Liver (tissue), 9 donors: Measurements from ENCODE around the gene MEGF11. TPM values are rescaled to one million over a fixed set of nuclear protein-coding genes. Genes with fewer than 3 reads are reported as not detected.

Experiments
- DNase-seq: peaks from one replicate; pipeline ENCODE4 v3.0.0-alpha.2; 2017; ENCODE audit warnings: low spot score
- H3K27ac ChIP-seq, 2 donors: one replicate each; pipeline ENCODE4 v1.7.0; 2013; ENCODE audit warnings: inconsistent platforms in 2 of 2, low read length in 2 of 2, control low read depth in 1 of 2, low read depth in 1 of 2, mild to moderate bottlenecking in 1 of 2
- H3K27me3 ChIP-seq, 4 donors: one replicate each; pipeline versions ENCODE4 v1.6.1 to v1.7.0; 2013; ENCODE audit warnings: low read length in 3 of 4, inconsistent platforms in 1 of 4, mild to moderate bottlenecking in 1 of 4, moderate library complexity in 1 of 4; ENCODE audit not compliant: control insufficient read depth in 4 of 4, insufficient read depth in 4 of 4
- H3K36me3 ChIP-seq, 4 donors: one replicate each; pipeline versions ENCODE4 v1.6.1 to v1.7.0; 2013; ENCODE audit warnings: low read length in 3 of 4, mild to moderate bottlenecking in 3 of 4, low read depth in 1 of 4, moderate library complexity in 1 of 4; ENCODE audit not compliant: control insufficient read depth in 4 of 4, insufficient read depth in 3 of 4
- H3K4me1 ChIP-seq, 4 donors: one replicate each; pipeline versions ENCODE4 v1.6.1 to v1.7.0; 2013; ENCODE audit warnings: low read length in 3 of 4, mild to moderate bottlenecking in 3 of 4, moderate library complexity in 1 of 4; ENCODE audit not compliant: control insufficient read depth in 4 of 4, insufficient read depth in 4 of 4
- H3K4me3 ChIP-seq, 3 donors: one replicate each; pipeline versions ENCODE4 v1.6.1 to v1.7.0; 2013; ENCODE audit warnings: low read length in 3 of 3, control low read depth in 1 of 3, low read depth in 1 of 3, mild to moderate bottlenecking in 1 of 3
- H3K9ac ChIP-seq, 2 donors: one replicate each; pipeline ENCODE4 v1.7.0; 2013; ENCODE audit warnings: low read length in 2 of 2, mild to moderate bottlenecking in 2 of 2, moderate library complexity in 2 of 2, control low read depth in 1 of 2, low read depth in 1 of 2
- H3K9me3 ChIP-seq, 4 donors: one replicate each; pipeline versions ENCODE4 v1.6.1 to v1.7.0; 2013; ENCODE audit warnings: low read length in 3 of 4; ENCODE audit not compliant: control insufficient read depth in 4 of 4
- ATF3 ChIP-seq: IDR thresholded peaks from 2 replicates; pipeline ENCODE4 v1.6.1; 2016; ENCODE audit warnings: antibody characterized with exemption
- EGR1 ChIP-seq, 2 donors: IDR thresholded peaks; 2 replicates each; pipeline ENCODE4 v1.6.1; 2016 to 2018; ENCODE audit warnings: antibody characterized with exemption in 2 of 2, low read depth in 2 of 2
- FOXA1 ChIP-seq: IDR thresholded peaks from 2 replicates; pipeline ENCODE4 v1.6.1; 2016; ENCODE audit warnings: antibody characterized with exemption
- FOXA2 ChIP-seq: IDR thresholded peaks from 2 replicates; pipeline ENCODE4 v1.6.1; 2016; ENCODE audit warnings: antibody characterized with exemption
- GABPA ChIP-seq, 2 donors: IDR thresholded peaks in 1 of 2; conservative IDR thresholded peaks in 1 of 2; 2 replicates each; pipeline ENCODE4 v1.6.1; 2016; ENCODE audit warnings: antibody characterized with exemption in 2 of 2, mild to moderate bottlenecking in 1 of 2, moderate library complexity in 1 of 2
- HNF4A ChIP-seq, 2 donors: conservative IDR thresholded peaks; 2 replicates each; pipeline ENCODE4 v1.6.1; 2016; ENCODE audit warnings: antibody characterized with exemption in 2 of 2, mild to moderate bottlenecking in 2 of 2
- HNF4G ChIP-seq: IDR thresholded peaks from 2 replicates; pipeline ENCODE4 v1.6.1; 2016; ENCODE audit warnings: antibody characterized with exemption
- JUND ChIP-seq, 2 donors: IDR thresholded peaks; 2 replicates each; pipeline ENCODE4 v1.6.1; 2016; ENCODE audit warnings: antibody characterized with exemption in 2 of 2
- MAX ChIP-seq: IDR thresholded peaks from 2 replicates; pipeline ENCODE4 v1.6.1; 2016; ENCODE audit warnings: antibody characterized with exemption
- NR2F2 ChIP-seq: IDR thresholded peaks from 2 replicates; pipeline ENCODE4 v1.6.1; 2016; ENCODE audit warnings: antibody characterized with exemption
- RAD21 ChIP-seq, 2 donors: IDR thresholded peaks; 2 replicates each; pipeline ENCODE4 v1.6.1; 2016; ENCODE audit warnings: antibody characterized with exemption in 2 of 2, mild to moderate bottlenecking in 2 of 2
- RXRA ChIP-seq, 2 donors: IDR thresholded peaks; 2 replicates each; pipeline ENCODE4 v1.6.1; 2017 to 2018; ENCODE audit warnings: antibody characterized with exemption in 2 of 2, mild to moderate bottlenecking in 1 of 2
- SP1 ChIP-seq: IDR thresholded peaks from 2 replicates; pipeline ENCODE4 v1.6.1; 2018; ENCODE audit warnings: antibody characterized with exemption, mild to moderate bottlenecking
- TAF1 ChIP-seq: conservative IDR thresholded peaks from 2 replicates; pipeline ENCODE4 v1.6.1; 2016; ENCODE audit warnings: antibody characterized with exemption, mild to moderate bottlenecking
- YY1 ChIP-seq: IDR thresholded peaks from 2 replicates; pipeline ENCODE4 v1.6.1; 2016; ENCODE audit warnings: antibody characterized with exemption, mild to moderate bottlenecking
- ZBTB33 ChIP-seq: IDR thresholded peaks from 2 replicates; pipeline ENCODE4 v1.6.1; 2016; ENCODE audit warnings: antibody characterized with exemption
- WGBS: extraction: QIAGEN DNeasy Blood & Tissue Kit; methylation state at CpG from one replicate; pipeline ENCODE4 v1.1.7; 2013; 5-methylcytosine and 5-hydroxymethylcytosine counted together
- polyA plus RNA-seq, 2 donors: library from polyadenylated mRNA; stranded (reverse) in 1 of 2; unstranded in 1 of 2; fragments of 200-250 nt in 1 of 2; fragments of >200 nt in 1 of 2; fragmentation: Nextera tagmentation in 1 of 2; extraction: Ambion mirVana in 1 of 2; gene quantifications; one replicate each; pipeline versions ENCODE4 v1.2.1 to v1.2.3, GENCODE V29; 2013 to 2015
- total RNA-seq, 2 donors: library from RNA; depleted of rRNA; stranded (reverse); fragments of >200 nt; gene quantifications; one replicate each; pipeline ENCODE4 v1.2.3, GENCODE V29; 2014
- TF ChIP-seq, protein P1 (sequence below): IDR thresholded peaks from 2 replicates; pipeline ENCODE4 v1.6.1; 2016; ENCODE audit warnings: antibody characterized with exemption, mild to moderate bottlenecking
- TF ChIP-seq, protein P2 (sequence below): fragments of 150-350 bp; IDR thresholded peaks from 2 replicates; pipeline ENCODE4 v1.5.1; 2017; ENCODE audit warnings: improper control_type of control experiment, low read depth, low read length; ENCODE audit not compliant: missing input control
- donor health status: healthy.
- donor health status: healthy.
- donor health status: healthy.
- donor health status: healthy.
- donor health status: healthy.

The MEGF11 gene
- total and polyA plus RNA-seq, 4 donors = under 0.01 to 0.51 (median 0.03) TPM; not detected in 1

DNA sequence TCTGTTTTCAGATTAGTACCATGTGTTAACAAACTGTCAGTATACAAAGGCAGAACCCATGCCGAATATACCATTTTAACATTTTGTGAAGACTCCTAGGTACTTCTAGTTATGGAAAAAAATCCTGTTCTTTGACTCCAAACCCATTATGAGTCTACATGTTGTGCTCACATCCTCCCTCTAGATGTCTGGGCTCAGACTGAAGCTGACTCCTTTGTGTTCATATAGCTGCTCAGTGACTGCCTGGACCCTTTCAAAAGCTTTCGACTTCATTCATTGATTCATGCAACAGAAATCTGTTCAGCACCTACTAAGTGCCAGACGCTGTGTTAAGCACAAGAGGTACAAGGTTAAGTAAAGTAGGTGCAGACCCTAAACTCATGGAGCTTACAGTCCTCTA is 60.5 kb downstream of the MEGF11 start:
- Histone ChIP-seq H3K9me3 (no peaks in the 10 kb centered on the region), H3K27me3 (no peaks in the 10 kb centered on the region), H3K36me3 (no peaks in the 10 kb centered on the region), H3K27ac (no peak overlapping the region), H3K4me1 (no peaks in the 10 kb centered on the region), H3K4me3 (no peak overlapping the region), H3K9ac (no peak overlapping the region)
- WGBS = 84% methylated on average over 3 of the region's 3 CpGs
- TF ChIP-seq JUND (IDR thresholded peaks at IDR 0.05) (no peak), HNF4A (conservative IDR thresholded peaks at IDR 0.05) (no peak), HNF4G (no peak), TAF1 (no peak), MAX (no peak), RAD21 (IDR thresholded peaks at IDR 0.05) (no peak), ZBTB33 (no peak), RXRA (IDR thresholded peaks at IDR 0.05) (no peak), GABPA (IDR thresholded peaks at IDR 0.05 in 1 of 2, conservative IDR thresholded peaks at IDR 0.05 in 1 of 2) (no peak)
- TF ChIP-seq, protein P1, sequence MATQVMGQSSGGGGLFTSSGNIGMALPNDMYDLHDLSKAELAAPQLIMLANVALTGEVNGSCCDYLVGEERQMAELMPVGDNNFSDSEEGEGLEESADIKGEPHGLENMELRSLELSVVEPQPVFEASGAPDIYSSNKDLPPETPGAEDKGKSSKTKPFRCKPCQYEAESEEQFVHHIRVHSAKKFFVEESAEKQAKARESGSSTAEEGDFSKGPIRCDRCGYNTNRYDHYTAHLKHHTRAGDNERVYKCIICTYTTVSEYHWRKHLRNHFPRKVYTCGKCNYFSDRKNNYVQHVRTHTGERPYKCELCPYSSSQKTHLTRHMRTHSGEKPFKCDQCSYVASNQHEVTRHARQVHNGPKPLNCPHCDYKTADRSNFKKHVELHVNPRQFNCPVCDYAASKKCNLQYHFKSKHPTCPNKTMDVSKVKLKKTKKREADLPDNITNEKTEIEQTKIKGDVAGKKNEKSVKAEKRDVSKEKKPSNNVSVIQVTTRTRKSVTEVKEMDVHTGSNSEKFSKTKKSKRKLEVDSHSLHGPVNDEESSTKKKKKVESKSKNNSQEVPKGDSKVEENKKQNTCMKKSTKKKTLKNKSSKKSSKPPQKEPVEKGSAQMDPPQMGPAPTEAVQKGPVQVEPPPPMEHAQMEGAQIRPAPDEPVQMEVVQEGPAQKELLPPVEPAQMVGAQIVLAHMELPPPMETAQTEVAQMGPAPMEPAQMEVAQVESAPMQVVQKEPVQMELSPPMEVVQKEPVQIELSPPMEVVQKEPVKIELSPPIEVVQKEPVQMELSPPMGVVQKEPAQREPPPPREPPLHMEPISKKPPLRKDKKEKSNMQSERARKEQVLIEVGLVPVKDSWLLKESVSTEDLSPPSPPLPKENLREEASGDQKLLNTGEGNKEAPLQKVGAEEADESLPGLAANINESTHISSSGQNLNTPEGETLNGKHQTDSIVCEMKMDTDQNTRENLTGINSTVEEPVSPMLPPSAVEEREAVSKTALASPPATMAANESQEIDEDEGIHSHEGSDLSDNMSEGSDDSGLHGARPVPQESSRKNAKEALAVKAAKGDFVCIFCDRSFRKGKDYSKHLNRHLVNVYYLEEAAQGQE = no peak
- DNase-seq = no peak

GRCh38 chr15:66190746-66191145 is 62.8 kb downstream of the MEGF11 start:
- Histone ChIP-seq H3K36me3 (no peaks in the 10 kb centered on the region), H3K9me3 (no peaks in the 10 kb centered on the region), H3K9ac (no peak overlapping the region), H3K4me3 (no peak overlapping the region), H3K27ac (no peak overlapping the region), H3K27me3 (no peaks in the 10 kb centered on the region), H3K4me1 (no peaks in the 10 kb centered on the region)
- TF ChIP-seq RAD21 (IDR thresholded peaks at IDR 0.05) = no peak
- TF ChIP-seq ZBTB33 = no peak
- TF ChIP-seq, protein P2, sequence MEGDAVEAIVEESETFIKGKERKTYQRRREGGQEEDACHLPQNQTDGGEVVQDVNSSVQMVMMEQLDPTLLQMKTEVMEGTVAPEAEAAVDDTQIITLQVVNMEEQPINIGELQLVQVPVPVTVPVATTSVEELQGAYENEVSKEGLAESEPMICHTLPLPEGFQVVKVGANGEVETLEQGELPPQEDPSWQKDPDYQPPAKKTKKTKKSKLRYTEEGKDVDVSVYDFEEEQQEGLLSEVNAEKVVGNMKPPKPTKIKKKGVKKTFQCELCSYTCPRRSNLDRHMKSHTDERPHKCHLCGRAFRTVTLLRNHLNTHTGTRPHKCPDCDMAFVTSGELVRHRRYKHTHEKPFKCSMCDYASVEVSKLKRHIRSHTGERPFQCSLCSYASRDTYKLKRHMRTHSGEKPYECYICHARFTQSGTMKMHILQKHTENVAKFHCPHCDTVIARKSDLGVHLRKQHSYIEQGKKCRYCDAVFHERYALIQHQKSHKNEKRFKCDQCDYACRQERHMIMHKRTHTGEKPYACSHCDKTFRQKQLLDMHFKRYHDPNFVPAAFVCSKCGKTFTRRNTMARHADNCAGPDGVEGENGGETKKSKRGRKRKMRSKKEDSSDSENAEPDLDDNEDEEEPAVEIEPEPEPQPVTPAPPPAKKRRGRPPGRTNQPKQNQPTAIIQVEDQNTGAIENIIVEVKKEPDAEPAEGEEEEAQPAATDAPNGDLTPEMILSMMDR = no peak
- no peak for TF ChIP-seq RXRA (IDR thresholded peaks at IDR 0.05)
- TF ChIP-seq GABPA (IDR thresholded peaks at IDR 0.05 in 1 of 2, conservative IDR thresholded peaks at IDR 0.05 in 1 of 2) = no peak
- TF ChIP-seq MAX = no peak
- TF ChIP-seq, protein P1 = no peak
- no peak for TF ChIP-seq SP1
- TF ChIP-seq FOXA1 = no peak
- no peak for TF ChIP-seq YY1
- no peak for TF ChIP-seq TAF1
- no peak for TF ChIP-seq ATF3
- no peak for TF ChIP-seq HNF4G
- TF ChIP-seq JUND (IDR thresholded peaks at IDR 0.05) = no peak
- no peak for TF ChIP-seq NR2F2
- no peak for TF ChIP-seq EGR1 (IDR thresholded peaks at IDR 0.05; ENCODE audit: low read depth in 2 of 2)
- no peak for TF ChIP-seq HNF4A (conservative IDR thresholded peaks at IDR 0.05)
- no peak for TF ChIP-seq FOXA2
- WGBS = 74% methylated on average over 5 of the region's 5 CpGs
- no peak for DNase-seq
